Right lobe of liver (tissue), 4 donors: Measurements from ENCODE around the gene SYT17.

Experiments used
- CTCF ChIP-seq, 4 donors: fragments of 200-600 bp in 3 of 4; fragments of 450-650 bp in 1 of 4; IDR thresholded peaks; one replicate each; pipeline versions ENCODE4 v1.5.1 to v1.8.0; 2016 to 2022; ENCODE audit warnings: antibody characterized with exemption in 4 of 4, mild to moderate bottlenecking in 2 of 4
- POLR2A ChIP-seq: fragments of 450-650 bp; IDR thresholded peaks from one replicate; pipeline ENCODE4 v1.6.1; 2017; ENCODE audit warnings: antibody characterized with exemption, mild to moderate bottlenecking
- donor health status: DM: no; HTN: no; CAD: no.
- donor health status: DM: no; HTN: no; CAD: no.
- donor health status: DM: no; HTN: yes; CAD: no.

- TF ChIP-seq CTCF (IDR thresholded peaks at IDR 0.05), result no peak
- no peak for TF ChIP-seq POLR2A
Measured at GRCh38 chr16:19168371-19169081, 486 bp downstream of the SYT17 start.
